GM12874 (cell line): ENCODE data around the gene GALNT2.

Source experiments
- TF ChIP-seq, protein P1 (sequence below): IDR thresholded peaks from 2 replicates; pipeline ENCODE4 v1.5.1; 2011; ENCODE audit warnings: low read depth, mild to moderate bottlenecking, control low read depth, low read length, moderate library complexity; ENCODE audit not compliant: insufficient read depth

The GALNT2 gene

DNA sequence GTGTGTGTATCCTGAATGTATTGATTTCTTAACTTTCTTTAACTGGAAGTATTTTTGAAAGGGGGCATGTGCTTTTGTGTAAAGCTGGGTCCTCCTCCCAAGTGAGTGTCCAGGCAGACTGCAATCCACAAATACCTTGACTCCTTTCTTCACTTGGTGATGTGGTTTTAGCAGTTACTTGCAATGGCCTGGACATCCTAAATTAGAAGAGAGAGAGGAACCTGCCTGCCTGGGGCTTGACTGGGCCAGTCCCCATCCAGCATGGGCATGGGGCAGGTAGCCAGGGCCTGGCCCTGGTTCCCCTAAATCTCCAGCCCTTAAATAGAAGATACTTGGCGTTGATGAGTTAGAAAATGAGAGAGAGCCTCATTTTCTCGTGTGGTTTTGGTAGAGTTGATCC lies 199.4 kb downstream of the GALNT2 start:
- TF ChIP-seq, protein P1, sequence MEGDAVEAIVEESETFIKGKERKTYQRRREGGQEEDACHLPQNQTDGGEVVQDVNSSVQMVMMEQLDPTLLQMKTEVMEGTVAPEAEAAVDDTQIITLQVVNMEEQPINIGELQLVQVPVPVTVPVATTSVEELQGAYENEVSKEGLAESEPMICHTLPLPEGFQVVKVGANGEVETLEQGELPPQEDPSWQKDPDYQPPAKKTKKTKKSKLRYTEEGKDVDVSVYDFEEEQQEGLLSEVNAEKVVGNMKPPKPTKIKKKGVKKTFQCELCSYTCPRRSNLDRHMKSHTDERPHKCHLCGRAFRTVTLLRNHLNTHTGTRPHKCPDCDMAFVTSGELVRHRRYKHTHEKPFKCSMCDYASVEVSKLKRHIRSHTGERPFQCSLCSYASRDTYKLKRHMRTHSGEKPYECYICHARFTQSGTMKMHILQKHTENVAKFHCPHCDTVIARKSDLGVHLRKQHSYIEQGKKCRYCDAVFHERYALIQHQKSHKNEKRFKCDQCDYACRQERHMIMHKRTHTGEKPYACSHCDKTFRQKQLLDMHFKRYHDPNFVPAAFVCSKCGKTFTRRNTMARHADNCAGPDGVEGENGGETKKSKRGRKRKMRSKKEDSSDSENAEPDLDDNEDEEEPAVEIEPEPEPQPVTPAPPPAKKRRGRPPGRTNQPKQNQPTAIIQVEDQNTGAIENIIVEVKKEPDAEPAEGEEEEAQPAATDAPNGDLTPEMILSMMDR = no peak

DNA sequence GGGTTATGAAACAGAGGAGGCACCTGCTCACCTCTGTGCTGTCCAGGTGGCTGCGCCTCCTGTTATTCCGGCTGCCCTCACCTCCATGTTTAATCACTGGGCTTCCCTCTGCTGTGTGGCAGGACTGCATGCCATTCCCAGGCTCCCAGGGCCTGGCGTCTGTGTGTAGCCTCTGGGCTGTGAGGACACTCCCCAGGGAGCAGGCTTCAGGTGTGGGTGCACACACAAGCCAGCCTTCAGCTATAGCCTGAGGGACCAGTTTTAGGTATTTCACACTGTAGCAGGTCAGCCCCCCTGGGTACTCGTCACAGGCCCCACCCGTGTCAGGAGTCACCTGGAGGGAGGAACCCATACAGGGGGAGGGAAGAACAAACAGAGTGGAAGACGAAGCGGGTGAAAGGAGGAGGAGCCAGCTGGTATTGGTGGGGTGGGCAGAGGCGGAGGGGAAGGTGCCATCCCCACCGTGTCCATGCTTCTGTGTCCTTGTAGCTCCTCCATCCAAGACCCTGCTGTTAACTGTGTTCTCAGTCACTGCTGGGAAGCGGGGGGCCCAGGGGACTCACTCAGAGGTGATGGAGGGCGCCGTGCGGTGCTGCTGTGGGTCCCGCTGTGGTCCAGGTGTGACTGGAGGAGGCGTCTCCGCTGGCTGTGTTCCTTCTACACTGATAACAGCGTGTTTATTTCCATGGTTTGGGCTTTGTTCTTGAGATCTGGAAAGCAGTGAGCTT lies 200.5 kb downstream of the GALNT2 start:
- TF ChIP-seq, protein P1 = no peak

DNA sequence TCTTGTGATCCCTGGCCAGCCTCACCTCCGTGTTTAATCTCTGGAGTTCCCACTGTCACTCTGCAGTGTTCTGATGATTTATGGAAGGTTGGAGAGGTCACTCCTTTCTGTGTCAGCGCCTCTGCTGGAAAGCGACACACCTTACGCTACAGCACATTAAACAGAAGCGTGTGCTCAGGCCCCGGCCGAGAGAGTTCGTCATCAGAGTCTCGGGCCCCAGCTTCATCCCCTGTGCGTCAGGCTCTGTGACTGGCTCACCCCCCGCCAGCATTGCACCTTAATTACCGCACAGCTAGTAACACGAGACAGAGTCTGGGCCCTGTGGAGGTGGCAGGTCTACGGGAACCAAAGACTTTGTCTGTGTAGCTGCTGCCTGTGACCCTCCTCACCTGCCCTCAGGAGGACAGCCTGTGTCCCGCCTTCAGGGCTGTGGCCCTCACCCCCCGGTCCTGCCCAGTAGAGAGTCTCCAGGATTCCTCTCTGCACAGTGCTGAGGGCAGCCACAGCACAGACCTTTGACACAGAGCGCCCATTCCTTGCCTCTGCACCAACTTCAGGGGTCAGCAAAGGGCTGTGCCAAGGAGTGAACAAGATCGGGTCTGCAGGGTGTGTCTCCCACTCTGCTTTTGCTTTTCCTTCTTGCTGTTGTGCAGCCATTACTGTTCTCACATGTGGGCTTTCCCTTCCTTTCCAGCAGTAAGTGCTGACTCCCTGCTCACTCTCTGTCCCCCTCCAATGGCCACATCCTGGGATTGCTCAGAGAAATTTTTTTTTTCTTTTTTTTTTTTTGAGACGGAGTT lies 201.5 kb downstream of the GALNT2 start:
- TF ChIP-seq, protein P1 = peak; percentile 22; the same call in 1 of the 2 replicates

DNA sequence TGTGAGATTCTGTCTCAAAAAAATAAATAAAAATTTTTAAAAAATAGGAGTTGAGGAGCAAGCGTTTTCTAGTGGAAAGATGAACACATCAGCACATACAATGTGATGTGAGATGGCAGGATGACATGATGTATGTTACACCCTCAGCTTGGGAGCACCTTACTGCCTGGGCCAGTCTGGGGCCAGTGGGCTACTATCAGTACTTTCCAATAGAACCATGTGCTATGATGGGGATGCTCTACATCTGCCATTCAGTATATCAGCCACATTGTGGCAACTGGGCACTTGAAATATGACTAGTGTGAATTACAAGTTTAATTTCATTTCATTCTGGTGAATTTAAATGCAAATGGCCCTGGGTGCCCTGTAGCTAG lies 203.1 kb downstream of the GALNT2 start:
- TF ChIP-seq, protein P1 = no peak

DNA sequence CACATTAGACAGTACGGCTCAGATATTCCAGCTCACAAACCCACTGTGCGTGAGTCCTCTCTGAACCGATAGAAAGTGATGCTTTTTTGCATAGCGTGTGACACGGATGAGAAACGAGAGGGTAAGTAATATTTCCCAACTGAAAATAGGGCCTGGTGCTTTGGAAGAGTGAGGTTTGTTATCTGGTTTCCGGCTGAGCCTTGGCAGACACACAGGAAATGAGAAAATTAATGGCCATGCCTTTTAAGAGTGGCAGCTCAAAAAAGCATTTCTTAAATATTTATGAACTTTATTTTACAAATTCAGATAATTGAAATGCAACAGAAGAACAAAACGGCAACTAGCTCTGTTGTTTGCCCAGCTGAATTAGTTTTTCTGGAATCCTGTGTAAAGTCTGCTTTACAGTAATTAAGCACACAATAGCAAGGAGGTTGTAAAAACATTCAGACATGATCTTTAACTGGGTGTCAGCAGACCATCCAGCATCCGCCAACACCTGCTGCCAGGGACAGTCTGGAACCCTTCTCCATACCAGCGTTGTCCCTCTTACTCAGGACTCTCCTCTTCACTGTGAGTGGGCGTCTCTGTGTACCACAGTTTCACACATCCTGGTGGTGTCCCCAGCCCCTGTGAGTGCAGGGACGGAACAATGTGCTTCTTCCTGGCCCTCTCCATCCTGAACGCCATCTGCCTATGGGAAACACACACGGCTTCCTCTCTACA lies 203.7 kb downstream of the GALNT2 start:
- TF ChIP-seq, protein P1 = no peak

DNA sequence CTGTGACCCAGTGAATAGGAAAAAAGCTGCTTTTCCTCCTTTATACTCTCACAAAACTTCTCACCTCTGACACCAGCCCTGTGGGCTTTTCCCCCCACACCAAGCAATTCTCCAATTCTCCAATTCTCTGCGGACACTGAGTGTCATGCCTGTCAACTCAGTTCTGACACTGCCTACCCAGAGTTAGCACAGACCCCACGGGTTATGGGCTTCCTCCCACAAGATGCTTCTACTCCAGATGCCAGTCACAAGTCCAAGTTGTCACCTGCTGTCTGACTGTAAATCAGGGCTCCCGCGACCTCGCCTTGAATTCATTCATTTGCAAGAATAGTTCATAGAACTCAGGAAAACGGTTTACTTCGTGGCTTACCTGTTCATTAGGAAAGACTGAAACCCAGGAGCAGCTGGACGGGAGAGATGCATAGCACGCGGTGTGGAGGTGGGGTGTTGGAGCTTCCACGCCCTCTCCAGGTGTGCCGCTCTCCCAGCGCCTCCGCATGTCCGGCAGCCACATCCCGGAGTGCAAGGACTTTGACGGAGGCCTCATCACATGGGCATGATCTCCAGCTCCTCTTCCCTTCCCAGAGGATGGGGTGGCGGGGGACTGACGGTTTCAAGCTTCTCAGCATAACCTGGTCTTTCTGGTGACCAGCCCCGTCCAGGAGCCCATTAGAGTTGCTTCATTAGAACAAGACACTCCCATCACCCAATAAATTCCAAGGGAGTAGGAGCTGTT lies 204.4 kb downstream of the GALNT2 start:
- TF ChIP-seq, protein P1 = no peak
